Activated naive CD4-positive, alpha-beta T cell treated with anti-CD3 and anti-CD28 coated beads, Interleukin-2, amount 50 U/mL, for 24 hours (primary cell): Measurements from ENCODE around the gene SPRTN.
A peak's percentile ranks its signal among the peaks of the same experiment; 100 is the strongest.
"Not testable (repeated sequence)": the region's sequence is repeated elsewhere in the genome, so short reads cannot be mapped to it uniquely, and the experiment has no call there.

Experiments used
- H3K27ac Mint-ChIP-seq: one replicate; pipeline ENCODE4 v1.8.0; 2021; ENCODE audit warnings: mild to moderate bottlenecking, mixed read lengths
- H3K27me3 Mint-ChIP-seq: one replicate; pipeline ENCODE4 v1.8.0; 2021; ENCODE audit warnings: mixed read lengths
- H3K36me3 Mint-ChIP-seq: one replicate; pipeline ENCODE4 v1.8.0; 2021; ENCODE audit warnings: mixed read lengths
- H3K4me1 Mint-ChIP-seq: one replicate; pipeline ENCODE4 v1.8.0; 2021; ENCODE audit warnings: mixed read lengths
- H3K4me3 Mint-ChIP-seq: one replicate; pipeline ENCODE4 v1.8.0; 2021; ENCODE audit warnings: mild to moderate bottlenecking, mixed read lengths
- H3K9me3 Mint-ChIP-seq: one replicate; pipeline ENCODE4 v1.8.0; 2021; ENCODE audit warnings: mixed read lengths

SPRTN gene

DNA sequence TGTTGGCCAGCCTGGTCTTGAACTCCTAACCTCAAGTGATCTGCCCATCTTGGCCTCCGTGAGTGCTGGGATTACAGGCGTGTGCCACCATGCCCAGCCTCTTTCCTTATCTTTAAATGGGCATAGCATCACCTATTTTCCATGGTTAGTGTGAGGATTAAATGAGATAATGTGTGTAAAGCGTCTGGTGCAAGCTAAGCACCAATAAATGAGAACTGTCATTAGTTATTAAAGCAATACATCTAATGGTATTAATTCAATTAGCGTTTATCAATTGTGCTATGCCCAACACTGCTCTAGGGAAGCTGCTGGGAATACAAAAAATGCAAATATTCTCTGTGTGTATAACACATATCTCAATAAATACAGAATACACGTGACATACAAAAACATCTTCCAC is 10.5 kb upstream of the SPRTN start:
- H3K4me1 Mint-ChIP-seq = peaks cover 13% of the 10 kb centered on the region
- peaks cover 8% of the 10 kb centered on the region for H3K36me3 Mint-ChIP-seq
- no peaks in the 10 kb centered on the region for H3K27me3 Mint-ChIP-seq
- H3K4me3 Mint-ChIP-seq = no peak overlapping the region
- no peak overlapping the region for H3K27ac Mint-ChIP-seq
- H3K9me3 Mint-ChIP-seq = no peaks in the 10 kb centered on the region

DNA sequence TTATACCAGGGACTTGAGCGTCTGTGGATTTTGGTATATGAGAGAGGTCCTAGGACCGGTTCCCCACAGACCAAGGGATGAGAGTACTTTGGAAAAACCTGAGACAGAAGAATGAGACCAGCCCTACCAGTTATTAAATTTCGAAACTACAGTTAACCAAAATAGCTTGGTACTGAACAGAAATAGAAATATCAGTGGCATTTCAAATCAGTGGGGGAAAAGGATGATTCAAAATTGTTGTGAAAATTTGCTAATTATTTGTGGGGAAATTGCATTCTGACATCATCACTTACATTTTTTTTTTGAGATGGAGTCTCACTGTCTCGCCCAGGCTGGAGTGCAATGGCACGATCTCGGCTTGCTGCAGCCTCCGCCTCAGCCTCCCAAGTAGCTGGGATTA is 8.6 kb upstream of the SPRTN start:
- H3K9me3 Mint-ChIP-seq = no peaks in the 10 kb centered on the region
- peaks cover 12% of the 10 kb centered on the region for H3K36me3 Mint-ChIP-seq
- no peak overlapping the region for H3K27ac Mint-ChIP-seq
- no peak overlapping the region for H3K4me3 Mint-ChIP-seq
- H3K4me1 Mint-ChIP-seq = peaks cover 30% of the 10 kb centered on the region
- no peaks in the 10 kb centered on the region for H3K27me3 Mint-ChIP-seq

DNA sequence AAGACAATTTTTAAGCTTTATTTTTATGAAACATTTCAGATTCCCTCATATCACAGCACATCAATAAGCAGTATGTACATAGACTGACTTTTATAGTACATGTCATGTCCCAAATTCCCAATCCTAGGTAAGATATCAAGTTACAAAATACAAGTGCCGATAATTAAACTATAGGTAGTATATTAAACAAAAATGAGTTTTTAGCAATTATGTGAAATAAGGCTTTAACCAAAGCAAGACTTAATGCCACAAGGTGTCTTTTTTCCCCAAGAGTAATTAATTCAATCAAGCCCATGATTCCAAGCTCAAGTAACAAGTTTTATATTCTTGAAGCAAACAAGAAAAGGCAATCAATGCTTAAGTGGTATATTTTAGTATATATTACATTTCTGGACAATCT is 5.3 kb upstream of the SPRTN start:
- Mint-ChIP-seq H3K36me3 (peaks cover 25% of the 10 kb centered on the region), H3K27me3 (no peaks in the 10 kb centered on the region), H3K4me1 (peaks cover 52% of the 10 kb centered on the region), H3K4me3 (no peak overlapping the region), H3K9me3 (peaks cover 5% of the 10 kb centered on the region), H3K27ac (no peak overlapping the region)

DNA sequence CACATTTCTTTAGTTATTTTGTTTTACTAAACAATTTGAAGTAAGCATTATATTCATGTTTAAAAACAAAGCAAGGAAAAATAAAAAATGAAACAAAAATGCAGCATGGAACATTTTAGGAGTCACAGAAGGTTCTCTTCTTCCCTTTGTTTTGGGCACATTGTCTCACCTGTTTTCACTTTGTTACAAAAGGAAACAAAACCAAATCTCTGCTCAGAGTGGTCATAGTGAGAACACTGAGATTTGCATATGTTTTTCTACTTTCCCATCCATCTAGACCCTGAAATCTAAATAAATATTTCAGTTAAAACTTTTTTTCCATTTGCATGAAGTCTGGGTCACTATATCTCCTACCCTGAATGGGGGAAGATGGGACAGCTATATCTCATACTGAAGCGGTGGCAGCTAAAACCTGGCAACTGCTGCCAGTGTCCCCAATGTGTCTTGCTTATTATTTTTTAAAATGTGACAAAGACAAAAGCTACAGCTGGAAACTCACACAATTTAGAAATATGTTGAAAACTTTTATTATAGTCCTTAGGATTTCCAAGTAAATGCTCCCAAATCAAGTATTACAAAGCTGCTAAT is 3.9 kb upstream of the SPRTN start:
- no peak overlapping the region for H3K27ac Mint-ChIP-seq
- peaks cover 5% of the 10 kb centered on the region for H3K9me3 Mint-ChIP-seq
- H3K27me3 Mint-ChIP-seq = no peaks in the 10 kb centered on the region
- H3K4me3 Mint-ChIP-seq = peak overlapping the region; percentile 80
- peaks cover 54% of the 10 kb centered on the region for H3K4me1 Mint-ChIP-seq
- H3K36me3 Mint-ChIP-seq = peaks cover 25% of the 10 kb centered on the region

DNA sequence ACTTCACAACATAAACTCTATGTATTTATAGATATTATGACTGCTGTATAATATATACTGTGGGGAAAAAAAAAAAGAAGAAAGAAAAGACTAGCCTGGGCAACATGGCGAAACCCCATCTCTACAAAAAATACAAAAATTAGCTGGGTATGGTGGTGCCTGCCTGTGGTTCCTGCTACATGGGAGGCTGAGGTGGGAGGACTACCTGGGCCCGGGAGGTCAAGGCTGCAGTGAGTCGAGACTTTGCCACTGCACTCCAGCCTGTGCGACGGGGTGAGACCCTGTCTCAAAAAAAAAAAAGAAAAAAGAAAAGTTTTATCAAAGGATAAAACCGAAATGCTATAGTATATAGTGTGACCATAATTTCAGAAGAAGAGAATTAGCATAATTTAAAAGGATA is 3.1 kb upstream of the SPRTN start:
- Mint-ChIP-seq H3K4me1 (peaks cover 56% of the 10 kb centered on the region), H3K9me3 (peaks cover 5% of the 10 kb centered on the region), H3K27me3 (no peaks in the 10 kb centered on the region), H3K36me3 (peaks cover 27% of the 10 kb centered on the region), H3K4me3 (peak overlapping the region; percentile 80), H3K27ac (no peak overlapping the region)

DNA sequence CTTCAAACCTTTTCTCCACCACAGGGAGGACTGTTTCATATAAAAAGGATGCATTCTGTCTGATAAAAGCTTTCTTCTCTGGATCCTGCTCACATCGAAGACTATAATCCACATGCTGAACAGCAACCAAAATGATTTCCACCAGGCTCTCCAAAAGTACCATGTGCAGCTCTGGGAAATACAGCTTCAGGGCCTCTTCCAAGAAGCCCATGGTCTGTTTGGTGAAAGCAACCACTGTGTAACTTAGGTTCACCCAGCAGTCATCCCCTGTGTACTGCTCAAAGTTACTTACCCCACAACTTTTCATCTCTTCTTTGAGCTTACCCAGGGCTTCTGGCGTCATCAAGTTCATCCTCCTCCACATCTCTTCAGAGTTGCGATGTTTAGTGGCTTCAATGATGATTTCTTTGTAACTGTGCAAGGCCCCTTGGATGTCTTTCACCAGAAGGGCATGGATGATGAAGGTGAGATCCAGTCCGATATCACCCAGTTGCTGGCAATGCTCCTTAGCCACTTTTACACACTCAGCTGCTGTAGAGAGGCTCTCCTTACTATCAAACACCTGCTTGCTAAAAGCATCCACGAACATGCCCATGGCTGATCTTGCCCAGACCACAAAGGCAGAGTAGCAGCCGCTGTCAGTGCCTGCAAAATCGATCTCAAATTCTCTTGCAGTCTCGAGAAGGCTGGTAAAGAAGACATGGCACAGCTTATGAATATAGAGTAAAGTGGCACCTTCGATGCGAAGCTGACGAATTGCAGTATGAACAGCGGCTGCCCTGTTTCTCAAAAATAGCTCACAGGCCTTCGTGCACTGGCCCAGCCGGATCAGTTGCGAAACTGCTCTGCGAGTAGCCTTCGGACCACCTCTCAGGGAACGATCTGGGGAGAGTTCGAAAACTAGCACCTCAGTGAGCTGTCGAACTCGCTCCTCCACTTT is 2.2 kb upstream of the SPRTN start:
- Mint-ChIP-seq H3K36me3 (peaks cover 25% of the 10 kb centered on the region), H3K9me3 (peaks cover 5% of the 10 kb centered on the region), H3K4me3 (peak overlapping the region; percentile 99), H3K27me3 (no peaks in the 10 kb centered on the region), H3K27ac (peak overlapping the region; percentile 51), H3K4me1 (peaks cover 63% of the 10 kb centered on the region)

DNA sequence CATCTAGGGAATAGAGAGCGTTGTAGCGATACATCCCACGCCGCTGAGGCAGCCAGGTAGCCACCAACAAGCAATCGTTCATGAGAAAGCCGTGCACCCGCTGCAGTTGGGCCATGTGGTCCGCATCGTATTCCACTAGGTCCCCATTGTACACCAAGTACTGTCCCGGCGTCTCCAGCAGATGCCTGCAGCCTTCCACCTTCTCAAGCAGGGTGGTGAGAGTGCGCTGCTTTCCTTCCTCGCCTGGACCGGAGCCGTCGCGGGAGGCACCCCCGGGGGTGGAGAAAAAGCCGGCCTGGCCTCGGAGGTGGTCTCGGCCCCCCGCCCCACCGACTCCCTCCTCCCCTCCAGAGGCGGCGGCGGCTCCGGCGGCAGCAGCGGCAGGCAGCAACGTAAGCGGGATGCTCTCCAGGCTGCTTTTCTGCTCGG is 1.0 kb upstream of the SPRTN start:
- peaks cover 63% of the 10 kb centered on the region for H3K4me1 Mint-ChIP-seq
- no peaks in the 10 kb centered on the region for H3K27me3 Mint-ChIP-seq
- peak overlapping the region; percentile 100 for H3K27ac Mint-ChIP-seq
- H3K9me3 Mint-ChIP-seq = peaks cover 5% of the 10 kb centered on the region
- peak overlapping the region; percentile 99 for H3K4me3 Mint-ChIP-seq
- peaks cover 23% of the 10 kb centered on the region for H3K36me3 Mint-ChIP-seq

DNA sequence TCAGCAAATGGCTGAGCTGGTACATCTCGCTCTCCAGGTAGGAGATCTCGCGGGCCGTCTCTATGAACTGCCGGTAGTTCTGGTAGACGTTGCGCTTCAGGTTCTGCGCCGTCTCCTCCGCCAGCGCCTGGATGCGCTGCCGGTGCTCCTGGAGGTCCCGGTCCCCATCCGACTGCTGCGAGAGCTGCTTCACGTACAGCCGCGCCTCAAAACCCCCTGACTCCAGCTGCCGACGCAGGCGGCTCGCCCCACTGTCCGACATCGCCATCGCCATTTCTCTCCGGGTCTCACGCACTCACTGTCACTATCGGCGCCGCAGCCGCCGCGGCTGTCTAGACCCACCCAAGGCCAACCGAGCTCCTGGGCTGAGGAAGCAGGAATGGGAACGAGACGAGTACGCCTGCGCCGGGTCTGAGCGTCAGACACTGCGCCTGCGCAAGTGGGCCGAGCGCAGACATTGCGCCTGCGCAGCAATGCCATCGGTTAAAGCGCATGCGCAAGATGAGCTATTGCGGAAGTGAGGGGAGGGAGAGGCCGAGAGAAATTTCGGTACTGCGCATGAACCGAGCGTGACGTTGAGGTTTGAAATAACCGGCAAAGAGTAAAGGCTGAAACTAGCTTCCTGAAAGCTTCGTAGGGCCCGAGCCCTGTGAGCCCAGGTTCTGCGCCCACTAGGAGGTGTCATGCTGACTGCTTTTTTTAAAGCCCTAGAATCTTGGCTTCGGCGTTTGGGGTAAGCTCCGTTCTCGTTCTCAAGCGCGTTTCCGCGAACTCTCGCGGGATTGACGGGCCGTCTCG is 422 bp upstream of the SPRTN start, which contains the start of gene EXOC8:
EXOC8 (minus strand) TSS at position 381 of the 798 bp plus-strand sequence; CDS start at position 274, 107 bp downstream.
- Mint-ChIP-seq H3K27ac (peak within 1 kb of the TSS; percentile 100), H3K4me1 (peaks cover 62% of the 10 kb centered on the region), H3K27me3 (no peaks in the 10 kb centered on the region), H3K4me3 (peak within 1 kb of the TSS; percentile 99), H3K9me3 (peaks cover 5% of the 10 kb centered on the region), H3K36me3 (peaks cover 21% of the 10 kb centered on the region)

DNA sequence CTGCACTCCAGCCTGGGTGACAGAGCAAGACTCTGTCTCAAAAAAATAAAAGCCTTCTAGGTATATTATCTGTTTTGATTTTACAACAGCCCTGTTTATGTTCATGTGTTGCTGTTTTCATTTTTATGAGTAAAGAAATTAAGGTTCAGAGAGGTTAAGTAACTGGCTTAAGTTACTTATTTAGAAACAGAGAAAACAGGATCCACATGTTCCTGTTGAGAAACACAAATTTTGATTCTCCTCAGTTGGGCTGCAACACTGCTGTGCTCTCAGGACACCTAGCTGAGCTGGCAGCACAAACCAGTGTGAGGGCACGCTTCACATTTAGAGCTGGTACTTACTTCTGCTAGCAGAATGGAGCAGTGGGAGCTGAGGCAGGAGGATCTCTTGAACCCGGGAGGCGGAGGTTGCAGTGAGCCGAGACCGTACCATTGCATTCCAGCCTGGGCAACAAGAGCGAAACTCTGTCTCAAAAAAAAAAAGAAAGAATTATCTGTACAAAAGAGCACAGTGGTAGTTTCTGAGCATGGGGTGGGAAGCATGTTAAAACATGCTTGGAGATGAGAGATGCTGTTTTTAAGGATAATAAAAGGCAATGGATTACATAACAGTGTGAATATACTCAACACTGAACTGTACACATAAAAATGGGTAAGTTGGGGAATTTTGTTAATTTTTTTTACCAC is 2.4 kb downstream of the SPRTN start:
- Mint-ChIP-seq H3K4me1 (peaks cover 51% of the 10 kb centered on the region), H3K4me3 (no peak overlapping the region), H3K36me3 (peaks cover 23% of the 10 kb centered on the region), H3K9me3 (peaks cover 5% of the 10 kb centered on the region), H3K27ac (no peak overlapping the region), H3K27me3 (no peaks in the 10 kb centered on the region)

DNA sequence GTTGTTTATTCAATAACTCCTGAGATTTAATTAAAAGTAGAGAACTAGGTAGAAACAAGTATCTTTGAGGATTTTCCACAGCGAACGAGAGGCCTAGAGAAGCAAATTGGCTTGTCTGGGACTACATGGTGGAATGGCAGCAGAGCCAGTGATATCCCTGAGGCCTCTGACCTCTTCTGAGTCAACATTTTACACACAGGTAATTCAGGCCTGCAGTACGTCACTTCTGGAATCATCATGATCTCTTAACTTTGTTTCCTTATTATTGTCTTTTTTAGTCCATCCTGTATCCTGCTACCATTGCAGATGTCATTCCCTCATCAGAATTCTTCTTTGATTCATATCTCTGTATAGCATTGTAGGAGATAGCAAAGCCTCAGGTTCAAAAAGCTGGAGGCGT is 9.9 kb downstream of the SPRTN start:
- Mint-ChIP-seq H3K4me3 (no peak overlapping the region), H3K27ac (no peak overlapping the region), H3K9me3 (no peaks in the 10 kb centered on the region), H3K27me3 (no peaks in the 10 kb centered on the region), H3K4me1 (peaks cover 12% of the 10 kb centered on the region), H3K36me3 (peaks cover 19% of the 10 kb centered on the region)

DNA sequence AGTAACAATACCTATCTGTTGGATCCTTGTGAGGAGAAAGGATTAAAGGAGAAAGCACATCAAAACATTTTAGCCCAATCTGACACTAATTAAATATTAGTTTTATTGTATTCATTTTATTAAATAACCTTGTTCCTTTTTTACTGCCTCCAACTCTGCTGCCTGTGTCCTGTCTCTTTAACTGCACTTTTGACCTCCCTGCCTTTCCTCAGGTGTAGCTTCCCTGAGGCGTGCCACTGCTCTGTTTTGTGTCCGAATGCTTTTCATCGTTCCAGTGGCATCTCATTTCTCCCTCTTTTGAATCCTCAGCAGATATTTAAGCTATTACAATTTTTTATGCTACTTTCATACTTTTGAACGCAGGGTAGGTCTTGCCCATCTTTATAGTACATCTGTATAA is 10.3 kb downstream of the SPRTN start:
- Mint-ChIP-seq H3K27ac (no peak overlapping the region), H3K36me3 (peaks cover 17% of the 10 kb centered on the region)

DNA sequence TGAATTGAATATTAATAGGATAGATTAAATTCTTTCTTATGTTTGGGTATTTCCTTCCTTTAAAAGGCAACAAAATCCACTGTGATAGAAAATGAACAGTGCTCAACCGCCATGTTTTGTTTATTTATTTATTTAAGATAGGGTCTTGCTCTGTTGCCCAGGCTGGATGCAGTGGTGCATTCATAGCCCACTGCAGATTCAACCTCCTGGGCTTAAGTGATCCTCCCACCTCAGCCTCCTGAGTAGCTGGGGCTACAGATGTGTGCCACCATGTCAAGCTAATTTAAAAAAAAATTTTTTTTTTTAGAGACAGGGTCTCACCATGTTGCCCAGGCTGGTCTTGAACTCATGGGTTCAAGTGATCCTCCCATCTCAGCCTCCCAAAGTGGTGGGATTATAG is 10.8 kb downstream of the SPRTN start:
- H3K4me3 Mint-ChIP-seq, H3K27ac Mint-ChIP-seq, H3K9me3 Mint-ChIP-seq, H3K4me1 Mint-ChIP-seq, H3K27me3 Mint-ChIP-seq: not testable (repeated sequence)
- peaks cover 17% of the 10 kb centered on the region for H3K36me3 Mint-ChIP-seq

More for the DNA sequence above, 10.3 kb downstream of the SPRTN start:
- H3K27me3 Mint-ChIP-seq = no peaks in the 10 kb centered on the region
- no peaks in the 10 kb centered on the region for H3K9me3 Mint-ChIP-seq
- H3K4me1 Mint-ChIP-seq = peaks cover 8% of the 10 kb centered on the region
- H3K4me3 Mint-ChIP-seq = no peak overlapping the region

DNA sequence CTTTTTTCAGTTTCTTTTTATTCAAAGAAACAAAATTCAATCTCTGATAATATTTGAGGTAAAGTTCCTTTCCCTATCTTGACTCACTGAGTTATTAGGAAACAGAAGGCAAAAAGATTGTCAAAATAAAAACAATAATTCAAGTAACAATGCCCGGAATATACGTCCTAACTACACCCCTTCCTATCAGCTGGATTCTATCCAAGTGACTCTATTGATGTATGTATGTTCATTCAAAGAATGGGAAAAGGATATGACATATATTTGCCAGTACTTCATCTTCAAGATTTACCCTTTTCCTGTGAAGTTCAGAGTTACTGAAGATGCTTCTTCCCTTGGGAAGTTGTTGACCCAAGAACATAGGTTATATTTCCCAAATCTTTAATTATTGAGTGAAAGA is 13.7 kb downstream of the SPRTN start:
- Mint-ChIP-seq H3K27ac (peak overlapping the region; percentile 81), H3K4me1 (no peaks in the 10 kb centered on the region), H3K9me3 (no peaks in the 10 kb centered on the region), H3K36me3 (peaks cover 12% of the 10 kb centered on the region), H3K27me3 (no peaks in the 10 kb centered on the region), H3K4me3 (no peak overlapping the region)

DNA sequence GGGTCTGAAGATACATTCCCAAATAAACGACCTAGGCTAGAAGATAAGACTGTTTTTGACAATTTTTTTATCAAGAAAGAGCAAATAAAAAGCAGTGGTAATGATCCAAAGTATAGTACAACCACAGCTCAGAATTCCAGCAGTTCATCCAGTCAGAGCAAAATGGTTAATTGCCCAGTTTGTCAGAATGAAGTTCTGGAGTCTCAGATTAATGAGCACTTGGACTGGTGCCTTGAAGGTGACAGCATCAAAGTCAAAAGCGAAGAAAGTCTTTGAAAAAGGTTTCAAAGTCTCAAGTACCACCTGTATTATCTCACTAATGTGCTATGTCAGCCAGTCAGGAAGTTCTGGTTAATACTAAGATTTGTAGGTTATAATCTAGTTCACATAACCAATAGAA is 15.0 kb downstream of the SPRTN start:
- no peak overlapping the region for H3K27ac Mint-ChIP-seq
- H3K9me3 Mint-ChIP-seq = no peaks in the 10 kb centered on the region
- peaks cover 12% of the 10 kb centered on the region for H3K36me3 Mint-ChIP-seq
- no peaks in the 10 kb centered on the region for H3K27me3 Mint-ChIP-seq
- peaks cover 8% of the 10 kb centered on the region for H3K4me1 Mint-ChIP-seq
- no peak overlapping the region for H3K4me3 Mint-ChIP-seq

DNA sequence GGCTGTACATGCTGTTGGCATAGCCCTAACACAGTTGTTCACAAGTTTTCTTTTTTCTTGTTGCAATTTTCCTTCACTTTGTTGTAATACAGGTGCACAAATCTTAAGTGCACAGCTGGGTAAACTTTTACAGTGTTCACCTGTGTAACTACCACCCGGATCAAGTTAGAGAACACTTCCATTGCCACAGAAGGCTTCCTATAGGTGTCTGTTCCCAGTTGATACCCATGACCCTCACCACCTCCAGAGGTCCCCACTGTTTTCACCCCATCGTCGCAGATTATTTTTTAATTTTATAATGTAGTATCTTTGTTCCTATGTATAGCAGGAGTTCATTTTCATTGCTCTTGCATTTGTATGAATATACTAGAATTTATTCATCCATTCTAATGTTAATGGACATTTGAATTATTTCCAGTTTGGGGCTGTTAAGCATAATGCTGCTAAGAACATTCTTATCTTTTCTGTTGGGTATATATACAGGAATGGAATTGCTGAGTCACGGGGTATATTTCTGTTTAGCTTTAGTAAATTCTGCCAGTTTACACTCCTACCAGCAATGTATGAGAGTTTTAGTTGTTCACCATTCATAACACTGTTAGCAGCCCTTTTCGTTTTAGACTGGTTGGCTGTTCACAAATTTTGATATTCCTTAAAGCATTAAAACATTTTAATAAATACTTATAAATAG is 16.4 kb downstream of the SPRTN start:
- Mint-ChIP-seq H3K36me3 (peaks cover 9% of the 10 kb centered on the region), H3K27ac (no peak overlapping the region), H3K9me3 (no peaks in the 10 kb centered on the region), H3K4me1 (peaks cover 10% of the 10 kb centered on the region), H3K27me3 (no peaks in the 10 kb centered on the region), H3K4me3 (no peak overlapping the region)
